SK-N-MC (cell line): Measurements from ENCODE around the gene MAZ.

Experiments
- EZH2 ChIP-seq: fragments of 200-600 bp; sonication (generic); IDR thresholded peaks from one replicate; pipeline ENCODE4 v1.6.1; 2017; ENCODE audit warnings: antibody characterized with exemption
- POLR2AphosphoS5 ChIP-seq: IDR thresholded peaks from 2 replicates; pipeline ENCODE4 v1.6.1; 2012; ENCODE audit warnings: mild to moderate bottlenecking, low read depth, low read length, borderline replicate concordance

- TF ChIP-seq POLR2AphosphoS5 (no peak), EZH2 (no peak)
These were observed 19.1 kb downstream of the MAZ start for GRCh38 chr16:29825145-29826044.
